ENCODE results near the gene CBR3. TPM values are rescaled to one million over a fixed set of nuclear protein-coding genes. Genes with fewer than 3 reads are reported as not detected.
A peak's percentile ranks its signal among the peaks of the same experiment; 100 is the strongest.

CBR3 gene
- total RNA-seq, 1 donor from 2014 or later: 2.0 TPM

GRCh38 chr21:36111238-36111637, 23.6 kb upstream of the CBR3 start:
- H3K4me1 ChIP-seq: peaks cover 9% of the 10 kb centered on the region

GRCh38 chr21:36113647-36114428, 21.0 kb upstream of the CBR3 start:
- Histone ChIP-seq H3K4me3 (peak overlapping the region; percentile 5), H3K36me3 (no peaks in the 10 kb centered on the region), H3K27ac (replicated peaks) (no peak overlapping the region), H3K9me3 (replicated peaks) (peaks cover 6% of the 10 kb centered on the region), H3K27me3 (ENCODE audit: low read depth) (no peaks in the 10 kb centered on the region), H3K4me1 (peaks cover 9% of the 10 kb centered on the region)
- DNase-seq: no peak
- intact Hi-C loops (cut with micrococcal nuclease): no loop called here
- TF ChIP-seq, protein P1, sequence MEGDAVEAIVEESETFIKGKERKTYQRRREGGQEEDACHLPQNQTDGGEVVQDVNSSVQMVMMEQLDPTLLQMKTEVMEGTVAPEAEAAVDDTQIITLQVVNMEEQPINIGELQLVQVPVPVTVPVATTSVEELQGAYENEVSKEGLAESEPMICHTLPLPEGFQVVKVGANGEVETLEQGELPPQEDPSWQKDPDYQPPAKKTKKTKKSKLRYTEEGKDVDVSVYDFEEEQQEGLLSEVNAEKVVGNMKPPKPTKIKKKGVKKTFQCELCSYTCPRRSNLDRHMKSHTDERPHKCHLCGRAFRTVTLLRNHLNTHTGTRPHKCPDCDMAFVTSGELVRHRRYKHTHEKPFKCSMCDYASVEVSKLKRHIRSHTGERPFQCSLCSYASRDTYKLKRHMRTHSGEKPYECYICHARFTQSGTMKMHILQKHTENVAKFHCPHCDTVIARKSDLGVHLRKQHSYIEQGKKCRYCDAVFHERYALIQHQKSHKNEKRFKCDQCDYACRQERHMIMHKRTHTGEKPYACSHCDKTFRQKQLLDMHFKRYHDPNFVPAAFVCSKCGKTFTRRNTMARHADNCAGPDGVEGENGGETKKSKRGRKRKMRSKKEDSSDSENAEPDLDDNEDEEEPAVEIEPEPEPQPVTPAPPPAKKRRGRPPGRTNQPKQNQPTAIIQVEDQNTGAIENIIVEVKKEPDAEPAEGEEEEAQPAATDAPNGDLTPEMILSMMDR (IDR thresholded peaks at IDR 0.05; ENCODE audit: borderline replicate concordance): no peak

More at GRCh38 chr21:36111238-36111637, 23.6 kb upstream of the CBR3 start:
- intact Hi-C loops (cut with micrococcal nuclease): no loop called here
- no peaks in the 10 kb centered on the region for H3K9me3 ChIP-seq (replicated peaks)
- no peak for DNase-seq
- H3K27me3 ChIP-seq (ENCODE audit: low read depth): peaks cover under 1% of the 10 kb centered on the region
- H3K4me3 ChIP-seq: no peak overlapping the region
- TF ChIP-seq, protein P1 (IDR thresholded peaks at IDR 0.05; ENCODE audit: borderline replicate concordance): no peak
- no peaks in the 10 kb centered on the region for H3K36me3 ChIP-seq
- no peak overlapping the region for H3K27ac ChIP-seq (replicated peaks)

GRCh38 chr21:36115138-36115730, 19.6 kb upstream of the CBR3 start:
- TF ChIP-seq, protein P1 (IDR thresholded peaks at IDR 0.05; ENCODE audit: borderline replicate concordance): no peak
- Histone ChIP-seq H3K27me3 (ENCODE audit: low read depth) (no peaks in the 10 kb centered on the region), H3K36me3 (no peaks in the 10 kb centered on the region), H3K27ac (replicated peaks) (no peak overlapping the region), H3K9me3 (replicated peaks) (peaks cover 6% of the 10 kb centered on the region), H3K4me3 (no peak overlapping the region), H3K4me1 (peaks cover 9% of the 10 kb centered on the region)
- intact Hi-C loops (cut with micrococcal nuclease): no loop called here
- DNase-seq: no peak

DNA sequence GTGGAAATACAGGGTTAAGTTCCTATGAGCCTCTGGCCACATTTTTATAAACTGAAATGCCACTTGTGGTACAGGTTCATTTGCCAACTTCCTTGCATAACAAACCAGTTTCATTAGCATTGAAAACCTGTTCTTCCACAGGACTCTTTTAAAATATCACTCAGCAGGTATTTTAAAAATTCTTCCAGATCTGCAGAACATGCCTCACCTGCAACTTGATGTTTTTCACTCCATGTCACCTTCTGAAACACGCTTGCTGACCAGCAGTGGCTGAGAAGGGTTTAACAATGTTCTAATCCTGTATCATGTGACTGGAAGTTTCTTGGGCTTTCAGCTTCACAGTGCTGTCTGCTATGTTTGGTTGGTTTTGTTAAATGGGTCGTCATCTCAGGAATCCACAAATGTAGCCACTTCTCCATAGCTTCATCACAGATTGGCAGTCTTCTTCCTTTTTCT, 17.6 kb upstream of the CBR3 start:
- Histone ChIP-seq H3K4me3 (no peak overlapping the region), H3K36me3 (no peaks in the 10 kb centered on the region), H3K27me3 (ENCODE audit: low read depth) (no peaks in the 10 kb centered on the region), H3K27ac (replicated peaks) (no peak overlapping the region), H3K4me1 (peaks cover 9% of the 10 kb centered on the region), H3K9me3 (replicated peaks) (peaks cover 6% of the 10 kb centered on the region)
- intact Hi-C loops (cut with micrococcal nuclease): no loop called here
- TF ChIP-seq, protein P1 (IDR thresholded peaks at IDR 0.05; ENCODE audit: borderline replicate concordance): no peak
- no peak for DNase-seq

DNA sequence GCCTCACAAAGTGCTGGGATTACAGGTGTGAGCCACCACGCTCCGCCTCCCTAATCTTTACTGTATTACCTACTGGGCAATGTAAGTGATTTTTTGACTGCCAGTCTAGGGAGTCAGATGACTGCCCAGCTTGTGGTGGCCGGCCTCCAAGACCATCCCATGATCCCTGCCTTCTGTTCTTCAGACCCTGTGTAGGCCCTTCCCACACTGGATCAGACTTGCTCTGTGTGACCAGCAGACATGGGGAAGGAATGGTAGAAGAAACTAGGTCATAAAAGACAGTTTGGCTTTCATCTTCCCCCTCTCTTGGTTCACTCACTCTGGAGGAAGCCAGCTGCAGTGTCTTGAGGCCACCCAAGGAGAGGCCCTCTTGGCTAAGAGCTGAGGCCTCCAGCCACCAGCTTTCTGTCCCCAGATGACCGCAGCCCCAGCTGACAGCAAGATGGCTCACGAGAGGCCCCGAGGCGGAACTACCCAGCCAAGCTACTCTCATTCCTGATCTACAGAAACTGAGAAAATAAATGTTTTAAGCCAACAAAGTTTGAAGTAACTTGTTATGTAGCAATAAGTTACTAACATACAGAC, 14.5 kb upstream of the CBR3 start:
- H3K27ac ChIP-seq (replicated peaks): peak overlapping the region; percentile 14
- DNase-seq: peak; percentile 32

More for the DNA sequence above, 14.5 kb upstream of the CBR3 start:
- TF ChIP-seq, protein P1 (IDR thresholded peaks at IDR 0.05; ENCODE audit: borderline replicate concordance): no peak
- Histone ChIP-seq H3K9me3 (replicated peaks) (peaks cover 6% of the 10 kb centered on the region), H3K4me1 (peaks cover 2% of the 10 kb centered on the region), H3K4me3 (no peak overlapping the region), H3K27me3 (ENCODE audit: low read depth) (no peaks in the 10 kb centered on the region), H3K36me3 (no peaks in the 10 kb centered on the region)
- intact Hi-C loops (cut with micrococcal nuclease): no loop called here

Data from left ventricle myocardium inferior (tissue), 1 donor.